HG03095 (cell line): ENCODE data around the gene MYPN.
"Not testable (repeated sequence)": the region's sequence is repeated elsewhere in the genome, so short reads cannot be mapped to it uniquely, and the experiment has no call there.

ENCODE experiments used
- ATAC-seq: cut with Tn5 transposase; IDR thresholded peaks from one replicate; pipeline ENCODE4 v1.9.1; 2021; ENCODE audit warnings: moderate library complexity; ENCODE audit not compliant: unreplicated experiment

The MYPN gene

GRCh38 chr10:68133523-68133922 is 24.2 kb downstream of the MYPN start:
- no peak for ATAC-seq

GRCh38 chr10:68135362-68135761 is 26.1 kb downstream of the MYPN start:
- ATAC-seq, result no peak

- ATAC-seq, result no peak
Measured at GRCh38 chr10:68135922-68136792, 26.9 kb downstream of the MYPN start.

GRCh38 chr10:68137171-68137570 is 27.9 kb downstream of the MYPN start:
- ATAC-seq, result no peak

GRCh38 chr10:68138526-68138925 is 29.2 kb downstream of the MYPN start:
- ATAC-seq, result no peak

GRCh38 chr10:68139448-68140272 is 30.4 kb downstream of the MYPN start:
- ATAC-seq, result no peak

- ATAC-seq, result no peak
Measured at GRCh38 chr10:68142761-68143160, 33.5 kb downstream of the MYPN start.

- ATAC-seq, result no peak
Measured at GRCh38 chr10:68144709-68145108, 35.4 kb downstream of the MYPN start.

- no peak for ATAC-seq
Measured at GRCh38 chr10:68145705-68146104, 36.4 kb downstream of the MYPN start.

GRCh38 chr10:68146133-68146532 is 36.8 kb downstream of the MYPN start:
- no peak for ATAC-seq

- ATAC-seq, result no peak
Measured at GRCh38 chr10:68151453-68151852, 42.2 kb downstream of the MYPN start.

GRCh38 chr10:68153473-68154210 is 44.4 kb downstream of the MYPN start:
- ATAC-seq, result no peak

- ATAC-seq, result no peak
Measured at GRCh38 chr10:68154211-68154497, 44.9 kb downstream of the MYPN start.

- ATAC-seq, result no peak
Measured at GRCh38 chr10:68155615-68156210, 46.4 kb downstream of the MYPN start.

GRCh38 chr10:68156373-68157185 is 47.3 kb downstream of the MYPN start:
- peak; percentile 64 for ATAC-seq

GRCh38 chr10:68157522-68157921 is 48.2 kb downstream of the MYPN start:
- ATAC-seq, result not testable (repeated sequence)

- no peak for ATAC-seq
Measured at GRCh38 chr10:68158031-68158430, 48.7 kb downstream of the MYPN start.

GRCh38 chr10:68163735-68164134 is 54.4 kb downstream of the MYPN start:
- peak; percentile 96 for ATAC-seq

GRCh38 chr10:68165643-68166042 is 56.4 kb downstream of the MYPN start:
- no peak for ATAC-seq

GRCh38 chr10:68166871-68167585 is 57.7 kb downstream of the MYPN start:
- ATAC-seq, result no peak
